HG03378 (cell line): ENCODE results near the gene CCDC170.

Experiments used
- ATAC-seq: cut with Tn5 transposase; IDR thresholded peaks from one replicate; pipeline ENCODE4 v1.9.1; 2021; ENCODE audit warnings: mild to moderate bottlenecking, moderate library complexity; ENCODE audit not compliant: unreplicated experiment

Gene CCDC170

GRCh38 chr6:151610326-151610725, 116.5 kb downstream of the CCDC170 start:
- no peak for ATAC-seq

- no peak for ATAC-seq
Measured at GRCh38 chr6:151614630-151615029, 120.8 kb downstream of the CCDC170 start.

- ATAC-seq = no peak
Measured at GRCh38 chr6:151616091-151616513, 122.3 kb downstream of the CCDC170 start.

- ATAC-seq = no peak
Measured at GRCh38 chr6:151616600-151616999, 122.8 kb downstream of the CCDC170 start.

GRCh38 chr6:151617539-151617938, 123.7 kb downstream of the CCDC170 start:
- ATAC-seq = no peak

GRCh38 chr6:151618717-151619116, 124.9 kb downstream of the CCDC170 start:
- ATAC-seq = no peak

GRCh38 chr6:151620179-151620578, 126.4 kb downstream of the CCDC170 start:
- ATAC-seq = no peak

GRCh38 chr6:151624071-151624470, 130.3 kb downstream of the CCDC170 start:
- no peak for ATAC-seq

- ATAC-seq = no peak
Measured at GRCh38 chr6:151624481-151624880, 130.7 kb downstream of the CCDC170 start.

- ATAC-seq = no peak
Measured at GRCh38 chr6:151624900-151625536, 131.2 kb downstream of the CCDC170 start.

- ATAC-seq = peak; percentile 87
Measured at GRCh38 chr6:151627689-151628444, 134.1 kb downstream of the CCDC170 start.

GRCh38 chr6:151629791-151630190, 136.0 kb downstream of the CCDC170 start:
- ATAC-seq = no peak

- no peak for ATAC-seq
Measured at GRCh38 chr6:151630387-151630786, 136.6 kb downstream of the CCDC170 start.

GRCh38 chr6:151630991-151631655, 137.3 kb downstream of the CCDC170 start:
- no peak for ATAC-seq

- no peak for ATAC-seq
Measured at GRCh38 chr6:151632415-151632987, 138.7 kb downstream of the CCDC170 start.

GRCh38 chr6:151633526-151634335, 139.9 kb downstream of the CCDC170 start:
- ATAC-seq = no peak

GRCh38 chr6:151634336-151634720, 140.5 kb downstream of the CCDC170 start:
- no peak for ATAC-seq

GRCh38 chr6:151635741-151636140, 141.9 kb downstream of the CCDC170 start:
- no peak for ATAC-seq

- no peak for ATAC-seq
Measured at GRCh38 chr6:151637814-151638213, 144.0 kb downstream of the CCDC170 start.

- ATAC-seq = no peak
Measured at GRCh38 chr6:151639750-151640149, 145.9 kb downstream of the CCDC170 start.

- no peak for ATAC-seq
Measured at GRCh38 chr6:151641028-151641427, 147.2 kb downstream of the CCDC170 start.
